DND-41 (cell line): ENCODE data around the gene SLC37A2.

ENCODE experiments used
- ATAC-seq: fragments of 200-7000 bp; cut with Tn5 transposase; 3 replicates; pipeline ENCODE4 v1.9.1; 2021; ENCODE audit warnings: low read depth; ENCODE audit not compliant: insufficient read depth
- DNase-seq: peaks from one replicate; pipeline ENCODE4 v3.0.0-alpha.2; 2020
- H2AFZ ChIP-seq: 2 replicates; pipeline ENCODE4 v1.6.0; 2012; ENCODE audit warnings: low read depth, low read length
- H3K27ac ChIP-seq: 2 replicates; pipeline ENCODE4 v1.5.1; 2012; ENCODE audit warnings: low read length, inconsistent platforms
- H3K27me3 ChIP-seq: fragments of 200-600 bp; sonication (generic); 2 replicates; pipeline ENCODE4 v1.6.0; 2012; ENCODE audit warnings: low read length, mild to moderate bottlenecking, inconsistent platforms; ENCODE audit not compliant: insufficient read depth, poor library complexity
- H3K36me3 ChIP-seq: 2 replicates; pipeline ENCODE4 v1.5.1; 2012; ENCODE audit warnings: low read length, inconsistent platforms; ENCODE audit not compliant: insufficient read depth
- H3K4me1 ChIP-seq: 2 replicates; pipeline ENCODE4 v1.5.1; 2012; ENCODE audit warnings: mild to moderate bottlenecking, low read length; ENCODE audit not compliant: insufficient read depth
- H3K4me2 ChIP-seq: 2 replicates; pipeline ENCODE4 v1.6.0; 2012; ENCODE audit warnings: mild to moderate bottlenecking, moderate library complexity, low read length, inconsistent platforms; ENCODE audit not compliant: insufficient read depth
- H3K4me3 ChIP-seq, 2 experiments: fragments of 200-600 bp in 1 of 2; shearing (Covaris generic) in 1 of 2; 2 replicates each; pipeline ENCODE4 v1.5.1; 2012 to 2016; ENCODE audit warnings: inconsistent platforms in 2 of 2, low read length in 2 of 2, mild to moderate bottlenecking in 2 of 2, low read depth in 1 of 2, moderate library complexity in 1 of 2
- H3K79me2 ChIP-seq: 2 replicates; pipeline ENCODE4 v1.6.0; 2012; ENCODE audit warnings: low read length, inconsistent platforms; ENCODE audit not compliant: insufficient read depth
- H3K9ac ChIP-seq: 2 replicates; pipeline ENCODE4 v1.6.0; 2012; ENCODE audit warnings: low read depth, mild to moderate bottlenecking, inconsistent platforms, low read length, moderate library complexity
- H3K9me3 ChIP-seq: 2 replicates; pipeline ENCODE4 v1.5.1; 2012; ENCODE audit warnings: low read length, moderate library complexity, mild to moderate bottlenecking, inconsistent platforms; ENCODE audit not compliant: insufficient read depth, severe bottlenecking
- H4K20me1 ChIP-seq: 2 replicates; pipeline ENCODE4 v1.6.0; 2012; ENCODE audit warnings: low read length; ENCODE audit not compliant: insufficient read depth
- EZH2 ChIP-seq: IDR thresholded peaks from 3 replicates; pipeline ENCODE4 v1.6.1; 2012; ENCODE audit warnings: borderline replicate concordance, low read depth, mild to moderate bottlenecking, moderate library complexity, low read length, inconsistent platforms; ENCODE audit not compliant: severe bottlenecking
- TF ChIP-seq, protein P1 (sequence below): IDR thresholded peaks from 2 replicates; pipeline ENCODE4 v1.5.1; 2012; ENCODE audit warnings: borderline replicate concordance, low read length, moderate library complexity, mild to moderate bottlenecking; ENCODE audit not compliant: poor library complexity, severe bottlenecking; ENCODE audit errors: extremely low read depth

The SLC37A2 gene

DNA sequence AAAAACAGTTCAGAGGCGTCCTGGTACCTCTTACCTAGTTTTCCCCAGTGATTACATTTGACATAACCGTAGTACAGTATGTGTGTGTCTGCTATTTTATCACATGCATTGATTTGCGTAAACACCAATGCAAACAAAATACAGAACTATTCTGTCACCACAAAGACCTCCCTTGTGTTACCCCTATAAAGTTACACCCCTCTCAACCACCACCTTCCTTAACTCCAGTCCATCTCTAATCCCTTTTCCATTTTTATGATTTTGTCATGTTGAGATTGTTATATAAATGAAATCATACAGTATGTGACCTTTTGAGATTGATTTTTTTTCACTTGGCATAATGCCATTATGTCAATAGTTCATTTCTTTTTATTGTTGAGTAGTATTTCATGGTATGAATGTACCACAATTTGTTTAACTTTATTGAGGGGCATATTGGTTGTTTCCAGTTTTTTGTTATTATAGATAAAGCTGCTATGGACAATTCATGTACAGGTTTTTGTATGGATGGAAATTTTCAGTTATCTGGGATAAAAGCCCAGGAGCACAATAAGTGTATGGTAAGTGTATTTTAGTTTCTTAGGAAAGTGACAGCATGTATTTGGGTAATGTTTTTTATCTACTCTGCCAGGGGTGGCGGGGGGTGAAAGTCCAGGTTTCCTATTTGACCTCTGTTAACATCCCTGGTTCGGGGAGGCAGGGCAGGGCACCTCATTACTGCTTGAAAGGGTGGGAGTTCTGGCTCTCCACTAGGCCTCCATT lies 6.0 kb upstream of the SLC37A2 start:
- ATAC-seq (no peak), DNase-seq (no peak)
- Histone ChIP-seq H3K79me2 (no peaks in the 10 kb centered on the region), H3K9ac (no peak overlapping the region), H4K20me1 (no peaks in the 10 kb centered on the region), H3K4me1 (no peaks in the 10 kb centered on the region), H3K36me3 (no peaks in the 10 kb centered on the region), H3K4me2 (no peak overlapping the region), H3K27me3 (no peaks in the 10 kb centered on the region), H2AFZ (no peak overlapping the region), H3K27ac (no peak overlapping the region), H3K4me3 (no peak overlapping the region), H3K9me3 (no peaks in the 10 kb centered on the region)
- no peak for TF ChIP-seq EZH2
- TF ChIP-seq, protein P1, sequence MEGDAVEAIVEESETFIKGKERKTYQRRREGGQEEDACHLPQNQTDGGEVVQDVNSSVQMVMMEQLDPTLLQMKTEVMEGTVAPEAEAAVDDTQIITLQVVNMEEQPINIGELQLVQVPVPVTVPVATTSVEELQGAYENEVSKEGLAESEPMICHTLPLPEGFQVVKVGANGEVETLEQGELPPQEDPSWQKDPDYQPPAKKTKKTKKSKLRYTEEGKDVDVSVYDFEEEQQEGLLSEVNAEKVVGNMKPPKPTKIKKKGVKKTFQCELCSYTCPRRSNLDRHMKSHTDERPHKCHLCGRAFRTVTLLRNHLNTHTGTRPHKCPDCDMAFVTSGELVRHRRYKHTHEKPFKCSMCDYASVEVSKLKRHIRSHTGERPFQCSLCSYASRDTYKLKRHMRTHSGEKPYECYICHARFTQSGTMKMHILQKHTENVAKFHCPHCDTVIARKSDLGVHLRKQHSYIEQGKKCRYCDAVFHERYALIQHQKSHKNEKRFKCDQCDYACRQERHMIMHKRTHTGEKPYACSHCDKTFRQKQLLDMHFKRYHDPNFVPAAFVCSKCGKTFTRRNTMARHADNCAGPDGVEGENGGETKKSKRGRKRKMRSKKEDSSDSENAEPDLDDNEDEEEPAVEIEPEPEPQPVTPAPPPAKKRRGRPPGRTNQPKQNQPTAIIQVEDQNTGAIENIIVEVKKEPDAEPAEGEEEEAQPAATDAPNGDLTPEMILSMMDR = no peak

DNA sequence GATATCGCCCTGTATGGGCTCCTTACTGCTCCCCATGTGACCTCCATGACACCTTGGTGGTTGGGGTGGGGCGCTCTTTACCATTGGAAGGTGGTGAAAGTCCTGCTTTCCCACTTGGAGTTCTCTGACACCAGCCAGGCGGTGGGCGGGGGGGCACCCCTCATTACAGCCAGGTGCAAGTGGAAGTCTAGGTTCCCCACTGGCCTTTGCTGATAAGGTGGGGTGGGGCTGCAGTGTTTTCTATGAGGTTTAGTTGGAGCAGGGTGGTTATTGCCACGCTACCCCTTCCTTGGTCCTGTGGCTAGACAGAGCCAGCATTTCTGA lies 5.5 kb upstream of the SLC37A2 start:
- Histone ChIP-seq H3K27me3 (no peaks in the 10 kb centered on the region), H3K36me3 (no peaks in the 10 kb centered on the region), H2AFZ (no peak overlapping the region), H3K4me1 (no peaks in the 10 kb centered on the region), H3K27ac (no peak overlapping the region), H3K9ac (no peak overlapping the region), H3K9me3 (no peaks in the 10 kb centered on the region), H3K4me2 (no peak overlapping the region), H3K79me2 (no peaks in the 10 kb centered on the region), H4K20me1 (no peaks in the 10 kb centered on the region), H3K4me3 (no peak overlapping the region)
- DNase-seq = no peak
- no peak for ATAC-seq
- TF ChIP-seq, protein P1 = no peak
- no peak for TF ChIP-seq EZH2

- DNase-seq (no peak), ATAC-seq (no peak)
- H4K20me1 ChIP-seq = no peaks in the 10 kb centered on the region
- no peaks in the 10 kb centered on the region for H3K9me3 ChIP-seq
- H3K9ac ChIP-seq = no peak overlapping the region
- H3K36me3 ChIP-seq = no peaks in the 10 kb centered on the region
- no peaks in the 10 kb centered on the region for H3K79me2 ChIP-seq
- no peaks in the 10 kb centered on the region for H3K27me3 ChIP-seq
- TF ChIP-seq, protein P1 = no peak
- TF ChIP-seq EZH2 = no peak
- H2AFZ ChIP-seq = no peak overlapping the region
- no peaks in the 10 kb centered on the region for H3K4me1 ChIP-seq
- no peak overlapping the region for H3K4me2 ChIP-seq
- no peak overlapping the region for H3K27ac ChIP-seq
- H3K4me3 ChIP-seq = no peak overlapping the region
These were observed 1.8 kb upstream of the SLC37A2 start for GRCh38 chr11:125061281-125061680.
